Peyer's patch (tissue), 4 donors: ENCODE results near the gene CALY.

Experiments
- CTCF ChIP-seq, 6 experiments: fragments of 450-650 bp in 4 of 6; fragments of 200-600 bp in 2 of 6; sonication (generic) in 1 of 6; IDR thresholded peaks; one replicate each; pipeline ENCODE4 v1.5.1; 2017 to 2019; ENCODE audit warnings: antibody characterized with exemption in 6 of 6, mild to moderate bottlenecking in 3 of 6, moderate library complexity in 1 of 6
- POLR2A ChIP-seq, 2 donors: fragments of 450-650 bp; IDR thresholded peaks; one replicate each; pipeline ENCODE4 v1.5.1; 2017; ENCODE audit warnings: antibody characterized with exemption in 2 of 2, mild to moderate bottlenecking in 2 of 2, moderate library complexity in 2 of 2

- peak in 1 of 6 experiments; percentile 24 for TF ChIP-seq CTCF (IDR thresholded peaks at IDR 0.05)
- peak in 1 of 2 donors; percentile 15 for TF ChIP-seq POLR2A (IDR thresholded peaks at IDR 0.05)
These were observed 16.7 kb upstream of the CALY start for GRCh38 chr10:133353202-133353959.
